Measurements from ENCODE around the gene SGSM1. TPM values are rescaled to one million over a fixed set of nuclear protein-coding genes. Genes with fewer than 3 reads are reported as not detected.

SGSM1 gene
- total RNA-seq, 1 experiment from 2014 or later = 5.1 TPM

GRCh38 chr22:24796860-24797259 is 9.2 kb upstream of the SGSM1 start:
- ChIA-PET POLR2A (no interaction called here), RAD21 (ENCODE audit: low non-redundant PET in 1 of 2, low total read pairs in 2 of 2, uncharacterized antibody in 2 of 2, unreplicated experiment in 2 of 2) (no interaction called here), CTCF (interaction anchor here (0.7 kb wide), 1 partner anchor 9 kb away, joined by 3 read pairs; the partner anchor contains the start of gene SGSM1)
- Histone ChIP-seq H3K4me1 (ENCODE audit: control insufficient read depth in 1 of 2, insufficient read depth in 2 of 2, low read length in 2 of 2) (no peaks in the 10 kb centered on the region), H3K36me3 (ENCODE audit: control insufficient read depth in 1 of 2, insufficient read depth in 2 of 2, low read length in 2 of 2) (no peaks in the 10 kb centered on the region), H2AFZ (ENCODE audit: low read depth, low read length, poor library complexity, severe bottlenecking) (no peak overlapping the region), H4K20me1 (ENCODE audit: insufficient read depth) (no peaks in the 10 kb centered on the region), H3K79me2 (ENCODE audit: insufficient read depth, low read length) (no peaks in the 10 kb centered on the region), H3K4me2 (ENCODE audit: low read length) (no peak overlapping the region), H3K9me2 (ENCODE audit: insufficient read depth) (no peaks in the 10 kb centered on the region), H3K4me3 (replicated peaks in 1 of 2; ENCODE audit: low read depth in 1 of 2, low read length in 2 of 2) (no peak overlapping the region), H3K27ac (ENCODE audit: low read depth, low read length) (no peak overlapping the region), H3K9ac (ENCODE audit: low read length) (no peak overlapping the region), H3K9me3 (ENCODE audit: control insufficient read depth in 1 of 2, insufficient read depth in 1 of 2, low read depth in 1 of 2, low read length in 2 of 2) (no peaks in the 10 kb centered on the region), H3K27me3 (ENCODE audit: insufficient read depth, low read length) (no peaks in the 10 kb centered on the region)
- DNase-seq (ENCODE audit: low read depth, low spot score) (no peak), ATAC-seq (no peak)
- intact Hi-C loops (cut with micrococcal nuclease) = no loop called here
- no TSS peak for BruUV-seq (replicated peaks)
- TF ChIP-seq TCF7L2 (IDR thresholded peaks at IDR 0.05; ENCODE audit: borderline replicate concordance, extremely low read depth, insufficient read depth, insufficient read length) (no peak), SP1 (IDR thresholded peaks at IDR 0.05; ENCODE audit: low read depth) (no peak), SRF (IDR thresholded peaks at IDR 0.05; ENCODE audit: low read depth) (no peak), CTCF (IDR thresholded peaks at IDR 0.05 in 2 of 3, conservative IDR thresholded peaks at IDR 0.05 in 1 of 3; ENCODE audit: borderline replicate concordance in 1 of 3, insufficient read depth in 1 of 3, low read depth in 2 of 3, low read length in 2 of 3) (no peak), REST (IDR thresholded peaks at IDR 0.05; ENCODE audit: low read depth) (no peak), RAD21 (IDR thresholded peaks at IDR 0.05; ENCODE audit: low read depth) (no peak), POLR2A (IDR thresholded peaks at IDR 0.05; ENCODE audit: borderline replicate concordance, extremely low read depth, insufficient read depth, insufficient read length) (no peak), ATF3 (IDR thresholded peaks at IDR 0.05) (no peak), EGR1 (IDR thresholded peaks at IDR 0.05; ENCODE audit: low read depth) (no peak), ELF1 (IDR thresholded peaks at IDR 0.05; ENCODE audit: borderline replicate concordance, low read depth) (no peak)
